ENCODE measurements around the gene RAD54L.

DNA sequence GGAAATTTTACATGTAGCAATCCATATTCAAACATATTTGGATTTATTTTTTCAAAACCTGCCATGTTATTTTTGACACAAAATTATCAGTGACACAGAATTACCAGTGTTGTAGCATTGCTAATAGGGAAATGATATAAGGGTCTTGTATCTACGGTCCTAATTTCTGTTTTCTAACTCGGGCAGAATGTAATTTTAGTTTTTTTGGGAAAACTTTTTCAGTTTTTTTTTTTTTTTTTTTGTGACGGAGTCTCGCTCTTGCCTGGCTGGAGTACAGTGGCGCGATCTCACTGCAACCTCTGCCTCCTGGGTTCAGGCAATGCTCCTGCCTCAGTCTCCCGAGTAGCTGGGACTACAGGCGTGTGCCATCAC is 58.6 kb downstream of the RAD54L start:
- TF ChIP-seq, protein P1, sequence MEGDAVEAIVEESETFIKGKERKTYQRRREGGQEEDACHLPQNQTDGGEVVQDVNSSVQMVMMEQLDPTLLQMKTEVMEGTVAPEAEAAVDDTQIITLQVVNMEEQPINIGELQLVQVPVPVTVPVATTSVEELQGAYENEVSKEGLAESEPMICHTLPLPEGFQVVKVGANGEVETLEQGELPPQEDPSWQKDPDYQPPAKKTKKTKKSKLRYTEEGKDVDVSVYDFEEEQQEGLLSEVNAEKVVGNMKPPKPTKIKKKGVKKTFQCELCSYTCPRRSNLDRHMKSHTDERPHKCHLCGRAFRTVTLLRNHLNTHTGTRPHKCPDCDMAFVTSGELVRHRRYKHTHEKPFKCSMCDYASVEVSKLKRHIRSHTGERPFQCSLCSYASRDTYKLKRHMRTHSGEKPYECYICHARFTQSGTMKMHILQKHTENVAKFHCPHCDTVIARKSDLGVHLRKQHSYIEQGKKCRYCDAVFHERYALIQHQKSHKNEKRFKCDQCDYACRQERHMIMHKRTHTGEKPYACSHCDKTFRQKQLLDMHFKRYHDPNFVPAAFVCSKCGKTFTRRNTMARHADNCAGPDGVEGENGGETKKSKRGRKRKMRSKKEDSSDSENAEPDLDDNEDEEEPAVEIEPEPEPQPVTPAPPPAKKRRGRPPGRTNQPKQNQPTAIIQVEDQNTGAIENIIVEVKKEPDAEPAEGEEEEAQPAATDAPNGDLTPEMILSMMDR (IDR thresholded peaks at IDR 0.05), result no peak
- no peak for TF ChIP-seq POLR2A (IDR thresholded peaks at IDR 0.05)
